HG03439 (cell line): ENCODE data around the gene CACNG4.

Experiments used
- ATAC-seq: cut with Tn5 transposase; IDR thresholded peaks from one replicate; pipeline ENCODE4 v1.9.1; 2021; ENCODE audit warnings: mild to moderate bottlenecking, moderate library complexity; ENCODE audit not compliant: unreplicated experiment

Gene CACNG4

GRCh38 chr17:66983414-66984021 lies 19.0 kb downstream of the CACNG4 start:
- ATAC-seq: no peak

DNA sequence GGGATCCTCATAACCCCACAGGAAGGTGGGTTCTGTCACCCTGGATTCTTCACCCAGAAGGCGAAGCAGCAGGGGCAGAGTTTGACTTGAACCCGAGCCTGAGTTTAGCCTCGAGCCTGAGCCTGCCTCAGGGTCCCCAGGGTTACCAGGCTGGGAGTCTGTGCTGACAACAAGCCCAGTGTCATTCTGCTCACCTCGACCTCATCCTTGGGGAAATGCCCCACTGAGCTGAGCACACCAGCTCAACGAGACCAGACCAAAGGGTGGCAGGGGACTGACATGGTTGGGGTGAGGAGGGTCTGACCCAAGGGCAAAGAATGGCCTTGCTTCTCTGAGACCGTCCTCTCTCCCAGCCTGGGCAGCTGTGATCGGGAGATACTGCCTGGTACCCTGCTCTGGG lies 20.2 kb downstream of the CACNG4 start:
- ATAC-seq: no peak

GRCh38 chr17:66985338-66986237 lies 21.1 kb downstream of the CACNG4 start:
- no peak for ATAC-seq

DNA sequence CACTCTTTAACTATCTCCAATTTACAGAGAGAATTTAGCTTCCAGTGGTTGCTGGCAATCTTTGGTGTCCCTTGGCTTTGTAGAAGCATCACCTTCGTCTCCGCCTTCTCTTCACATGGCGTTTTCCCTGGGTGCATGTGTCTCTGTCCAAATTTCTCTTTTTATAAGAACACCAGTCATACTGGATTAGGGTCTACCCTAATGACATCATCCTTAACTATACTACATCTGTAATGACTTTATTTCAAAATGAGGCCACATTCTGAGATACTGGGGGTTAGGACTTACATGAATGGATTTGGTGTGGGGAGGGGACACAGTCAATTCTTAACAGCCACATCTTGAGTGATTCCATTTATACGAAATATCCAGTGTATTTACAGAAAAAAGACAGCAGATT lies 22.2 kb downstream of the CACNG4 start:
- no peak for ATAC-seq

GRCh38 chr17:66987059-66987616 lies 22.6 kb downstream of the CACNG4 start:
- no peak for ATAC-seq

GRCh38 chr17:66988069-66988798 lies 23.7 kb downstream of the CACNG4 start:
- ATAC-seq: no peak

DNA sequence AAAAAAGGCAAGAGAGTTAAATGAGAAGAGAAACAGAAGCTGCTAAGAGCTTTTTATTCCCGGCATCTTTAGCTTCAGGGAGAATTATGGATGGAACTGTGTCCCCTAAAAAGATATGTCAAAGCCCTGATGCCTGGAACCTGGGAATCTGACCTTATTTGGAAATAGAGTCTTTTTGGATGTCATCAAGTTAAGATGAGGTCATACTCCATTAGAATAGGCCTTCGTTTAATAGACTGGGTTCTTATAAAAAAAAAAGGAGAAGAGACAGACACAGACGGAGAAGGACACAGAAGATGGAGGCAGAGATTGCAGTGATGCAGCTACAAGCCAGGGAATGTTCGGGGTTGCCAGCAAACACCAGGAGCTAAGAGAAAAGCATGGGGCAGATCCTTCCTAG lies 24.6 kb downstream of the CACNG4 start:
- no peak for ATAC-seq

DNA sequence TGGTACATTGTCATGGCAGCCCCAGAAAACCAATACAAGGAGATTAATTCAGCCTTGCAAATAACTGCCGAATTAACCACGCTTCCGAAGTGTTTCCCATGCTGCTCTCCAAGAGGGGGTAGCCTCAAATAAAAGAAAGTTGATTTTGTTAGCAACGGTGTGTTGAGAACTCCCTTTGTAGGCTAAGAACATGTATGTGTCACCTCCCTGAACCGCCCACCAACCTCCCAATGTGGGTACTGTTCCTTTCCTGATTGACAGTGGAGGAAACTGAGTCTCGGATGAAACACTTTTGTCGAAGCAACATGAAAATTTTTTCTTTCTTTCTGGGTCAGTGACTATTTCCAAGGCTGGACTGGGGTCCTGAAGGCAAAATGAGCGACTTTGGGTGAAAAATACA lies 25.1 kb downstream of the CACNG4 start:
- ATAC-seq: no peak

GRCh38 chr17:66990047-66990446 lies 25.5 kb downstream of the CACNG4 start:
- no peak for ATAC-seq

GRCh38 chr17:66992911-66993442 lies 28.5 kb downstream of the CACNG4 start:
- ATAC-seq: no peak

- no peak for ATAC-seq
Measured at GRCh38 chr17:66994361-66994760, 29.9 kb downstream of the CACNG4 start.

- no peak for ATAC-seq
Measured at GRCh38 chr17:66994930-66995535, 30.5 kb downstream of the CACNG4 start.

DNA sequence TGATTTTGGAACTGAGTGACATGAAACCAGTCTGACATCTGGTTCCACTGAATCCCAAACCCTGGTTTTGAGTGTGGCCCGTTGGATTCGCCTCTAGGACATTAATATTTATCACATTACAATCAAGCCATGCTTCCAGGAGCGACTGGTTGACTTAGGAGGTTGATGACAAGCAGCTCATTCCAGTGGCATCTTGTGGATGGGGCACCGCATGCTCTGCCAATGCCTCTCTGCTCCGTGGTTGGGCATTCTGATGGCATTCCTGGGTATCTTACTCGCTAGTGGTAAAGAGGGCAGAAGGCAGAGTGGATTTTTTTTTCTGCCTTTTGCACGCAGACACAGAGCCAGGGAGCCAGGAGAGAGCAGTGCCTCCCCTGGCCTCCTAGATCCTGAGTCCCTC lies 31.4 kb downstream of the CACNG4 start:
- ATAC-seq: no peak

- no peak for ATAC-seq
Measured at GRCh38 chr17:66996926-66997325, 32.4 kb downstream of the CACNG4 start.

DNA sequence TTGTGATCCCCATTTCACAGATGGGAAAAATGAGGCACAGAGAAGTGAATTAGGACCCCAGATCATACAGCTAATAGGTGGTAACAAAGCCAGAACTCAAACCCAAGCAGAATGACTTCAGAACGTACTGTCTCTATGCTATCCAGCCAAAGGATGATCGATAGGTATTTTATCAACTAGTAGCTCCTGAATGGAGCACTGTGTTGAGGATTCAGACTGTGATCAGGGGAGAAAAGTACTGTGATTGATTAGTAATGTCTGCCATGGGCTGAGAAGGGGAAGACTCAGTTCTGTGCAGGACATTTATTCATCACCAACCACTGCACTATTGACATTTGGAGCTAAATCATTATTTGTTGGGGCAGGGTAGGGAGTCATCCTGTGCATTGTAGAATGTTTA lies 38.7 kb downstream of the CACNG4 start:
- ATAC-seq: no peak

- ATAC-seq: no peak
Measured at GRCh38 chr17:67004181-67004580, 39.7 kb downstream of the CACNG4 start.

GRCh38 chr17:67007266-67007665 lies 42.8 kb downstream of the CACNG4 start:
- ATAC-seq: no peak

DNA sequence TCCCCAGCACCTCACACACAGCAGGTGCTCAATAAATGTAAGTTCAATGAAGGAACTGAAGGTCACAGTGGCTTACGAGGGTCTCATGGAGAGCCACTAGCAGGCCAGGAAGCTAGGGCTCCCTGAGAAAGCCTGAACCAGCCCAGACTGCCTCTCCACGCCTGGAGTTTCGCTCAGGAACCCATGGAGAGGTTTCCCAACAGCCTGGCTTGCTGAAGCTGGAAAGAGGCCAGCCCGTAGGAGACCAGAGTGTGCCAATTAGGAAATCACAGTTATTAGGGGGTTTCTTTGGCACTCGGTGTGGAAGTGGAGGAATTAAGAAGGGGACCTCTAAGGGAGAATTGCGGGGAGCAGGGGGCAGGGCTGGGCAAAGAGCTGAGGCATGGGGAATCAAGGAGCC lies 43.6 kb downstream of the CACNG4 start:
- no peak for ATAC-seq

DNA sequence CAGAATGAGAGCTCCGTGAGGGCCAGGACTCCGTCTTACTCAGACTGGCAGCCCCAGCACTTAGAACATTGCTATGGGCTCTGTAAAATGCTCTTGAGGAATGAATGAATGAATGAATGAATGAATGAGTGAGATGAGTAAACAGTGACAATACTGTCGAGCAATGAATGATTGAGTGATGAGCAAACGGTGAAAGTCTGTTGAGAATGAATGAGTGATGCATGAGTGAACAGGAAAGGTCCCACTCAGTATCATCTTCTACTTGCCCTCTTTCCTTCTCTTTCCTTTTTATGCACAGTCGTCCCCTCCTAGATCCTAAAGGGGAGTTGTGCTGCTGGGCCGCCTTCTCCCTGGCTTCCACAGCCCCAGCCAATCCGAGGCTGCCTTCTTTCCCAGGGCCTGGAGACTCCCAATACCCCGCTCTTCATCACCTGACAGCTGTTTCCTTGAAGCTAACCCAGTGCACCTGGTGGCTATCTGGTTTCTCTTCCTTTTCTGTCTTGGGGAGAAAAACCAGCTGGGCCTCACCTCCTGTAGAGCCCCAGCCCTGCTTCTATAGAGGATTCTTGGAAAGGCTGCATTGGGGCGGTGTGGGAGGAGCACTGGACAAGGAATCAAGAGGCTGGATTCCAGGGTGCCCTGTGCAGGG lies 47.1 kb downstream of the CACNG4 start:
- ATAC-seq: no peak

DNA sequence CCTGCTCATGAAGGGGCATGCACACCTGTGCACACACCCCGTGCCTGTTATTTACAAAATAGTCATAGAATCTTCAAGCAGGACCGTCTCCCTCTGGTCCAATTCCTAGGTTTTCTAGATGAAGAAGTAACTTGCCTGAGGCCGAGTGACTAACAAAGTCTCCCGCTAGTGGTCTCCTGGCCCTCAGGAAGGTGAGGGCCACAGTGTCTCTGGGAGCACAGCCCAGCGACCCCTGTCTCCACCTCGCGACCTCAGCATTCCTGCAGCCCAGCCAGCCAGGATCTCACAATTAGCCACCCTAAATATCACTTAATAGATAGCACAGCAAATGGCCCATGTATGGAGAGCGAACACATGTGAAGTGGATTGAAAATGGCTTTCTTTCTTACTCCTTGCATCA lies 49.4 kb downstream of the CACNG4 start:
- no peak for ATAC-seq
